GM12874 (cell line): ENCODE data around the gene GJB5.

Experiments used
- CTCF ChIP-seq: IDR thresholded peaks from 2 replicates; pipeline ENCODE4 v1.5.1; 2011; ENCODE audit warnings: low read depth, mild to moderate bottlenecking, control low read depth, low read length, moderate library complexity; ENCODE audit not compliant: insufficient read depth

The GJB5 gene

GRCh38 chr1:34736692-34737091 lies 18.2 kb upstream of the GJB5 start:
- no peak for TF ChIP-seq CTCF

GRCh38 chr1:34739613-34740012 lies 15.2 kb upstream of the GJB5 start:
- no peak for TF ChIP-seq CTCF

GRCh38 chr1:34740161-34740868 lies 14.5 kb upstream of the GJB5 start:
- TF ChIP-seq CTCF = no peak

- TF ChIP-seq CTCF = peak; percentile 99
Measured at GRCh38 chr1:34742667-34743270, 12.1 kb upstream of the GJB5 start.

GRCh38 chr1:34743775-34744174 lies 11.1 kb upstream of the GJB5 start:
- no peak for TF ChIP-seq CTCF

- TF ChIP-seq CTCF = no peak
Measured at GRCh38 chr1:34744851-34745250, 10.0 kb upstream of the GJB5 start.

- no peak for TF ChIP-seq CTCF
Measured at GRCh38 chr1:34745666-34746065, 9.2 kb upstream of the GJB5 start.
